ENCODE data around the gene KRT80.
A peak's percentile ranks its signal among the peaks of the same experiment; 100 is the strongest.

The KRT80 gene

DNA sequence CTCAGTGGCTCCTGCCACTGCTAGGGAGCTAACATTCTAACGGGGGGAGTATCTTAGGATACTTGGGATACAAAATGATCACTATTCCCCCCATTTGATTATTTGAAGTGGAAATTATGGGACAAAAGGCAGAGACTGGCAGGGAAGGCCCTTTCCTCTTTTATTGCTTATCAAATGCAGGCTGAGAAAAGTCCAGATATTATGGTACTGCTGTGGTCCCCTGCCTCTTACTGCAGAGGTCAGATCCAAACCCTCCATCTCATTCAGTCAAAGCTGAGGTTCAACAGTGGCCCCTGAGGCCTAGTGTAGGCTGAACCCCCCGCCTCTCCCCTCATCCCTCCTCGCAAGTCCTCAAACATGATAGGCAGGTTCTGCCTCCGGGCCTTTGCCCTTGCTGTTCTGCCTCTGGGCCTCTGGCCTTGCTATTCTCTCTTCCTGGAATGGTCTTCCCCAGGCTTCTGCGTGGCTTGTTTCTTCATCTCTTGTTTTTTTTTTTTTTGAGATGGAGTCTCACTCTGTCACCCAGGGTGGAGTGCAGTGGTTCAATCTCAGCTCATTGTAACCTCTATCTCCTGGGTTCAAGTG, 34.2 kb downstream of the KRT80 start:
- Histone ChIP-seq H3K4me2 (ENCODE audit: low read length) (no peak overlapping the region), H3K9me3 (ENCODE audit: control insufficient read depth, low read length) (no peaks in the 10 kb centered on the region), H3K4me3 (ENCODE audit: low read depth, low read length) (no peak overlapping the region), H3K36me3 (ENCODE audit: control insufficient read depth, insufficient read depth, low read length) (no peaks in the 10 kb centered on the region), H2AFZ (no peak overlapping the region), H3K27ac (no peak overlapping the region), H3K27me3 (ENCODE audit: control insufficient read depth, insufficient read depth, low read length) (no peaks in the 10 kb centered on the region), H3K4me1 (no peaks in the 10 kb centered on the region), H3K79me2 (no peaks in the 10 kb centered on the region), H3K9ac (no peak overlapping the region)
- TF ChIP-seq, protein P1, sequence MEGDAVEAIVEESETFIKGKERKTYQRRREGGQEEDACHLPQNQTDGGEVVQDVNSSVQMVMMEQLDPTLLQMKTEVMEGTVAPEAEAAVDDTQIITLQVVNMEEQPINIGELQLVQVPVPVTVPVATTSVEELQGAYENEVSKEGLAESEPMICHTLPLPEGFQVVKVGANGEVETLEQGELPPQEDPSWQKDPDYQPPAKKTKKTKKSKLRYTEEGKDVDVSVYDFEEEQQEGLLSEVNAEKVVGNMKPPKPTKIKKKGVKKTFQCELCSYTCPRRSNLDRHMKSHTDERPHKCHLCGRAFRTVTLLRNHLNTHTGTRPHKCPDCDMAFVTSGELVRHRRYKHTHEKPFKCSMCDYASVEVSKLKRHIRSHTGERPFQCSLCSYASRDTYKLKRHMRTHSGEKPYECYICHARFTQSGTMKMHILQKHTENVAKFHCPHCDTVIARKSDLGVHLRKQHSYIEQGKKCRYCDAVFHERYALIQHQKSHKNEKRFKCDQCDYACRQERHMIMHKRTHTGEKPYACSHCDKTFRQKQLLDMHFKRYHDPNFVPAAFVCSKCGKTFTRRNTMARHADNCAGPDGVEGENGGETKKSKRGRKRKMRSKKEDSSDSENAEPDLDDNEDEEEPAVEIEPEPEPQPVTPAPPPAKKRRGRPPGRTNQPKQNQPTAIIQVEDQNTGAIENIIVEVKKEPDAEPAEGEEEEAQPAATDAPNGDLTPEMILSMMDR (IDR thresholded peaks at IDR 0.05): no peak

DNA sequence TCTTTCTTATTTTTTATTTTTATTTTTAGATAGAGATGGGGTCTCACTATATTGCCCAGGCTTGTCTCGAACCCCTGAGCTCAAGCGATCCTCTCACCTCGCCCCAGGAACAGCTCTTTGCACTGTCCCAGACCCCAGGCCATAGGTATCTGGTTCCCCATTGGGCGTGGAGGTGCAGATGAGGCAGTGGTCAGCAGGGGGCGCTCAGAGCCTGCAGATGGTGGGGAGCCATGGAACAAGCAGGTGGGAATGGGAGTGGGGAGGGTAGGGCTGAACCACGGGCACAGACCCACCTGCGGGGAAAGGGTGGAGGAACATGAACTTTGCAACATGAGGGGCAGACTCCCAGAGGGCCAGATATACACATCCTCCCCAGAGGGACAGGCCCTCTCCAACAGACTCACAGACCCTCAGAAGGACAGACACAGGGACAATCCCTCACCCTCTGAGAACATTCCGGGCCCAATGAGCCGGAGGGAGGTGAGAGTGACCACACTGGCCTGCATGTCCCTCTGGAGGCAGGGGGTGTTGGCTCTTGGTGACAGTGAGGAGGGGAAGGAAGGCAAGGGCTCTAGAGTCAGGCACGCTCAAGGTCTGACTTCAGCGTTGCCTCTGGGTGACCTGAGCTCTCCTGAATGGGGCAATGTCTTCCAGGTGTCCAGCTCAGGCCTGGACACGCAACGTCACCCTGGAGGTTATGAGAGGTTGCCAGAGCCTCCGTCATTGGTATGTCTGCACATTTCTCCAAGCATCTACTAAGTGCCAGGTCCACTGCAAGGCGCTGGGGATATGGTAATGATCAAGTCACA, 34.9 kb downstream of the KRT80 start:
- TF ChIP-seq, protein P1 (IDR thresholded peaks at IDR 0.05): peak; percentile 93
- H3K36me3 ChIP-seq (ENCODE audit: control insufficient read depth, insufficient read depth, low read length): no peaks in the 10 kb centered on the region
- H3K4me2 ChIP-seq (ENCODE audit: low read length): no peak overlapping the region
- H3K79me2 ChIP-seq: no peaks in the 10 kb centered on the region
- no peaks in the 10 kb centered on the region for H3K27me3 ChIP-seq (ENCODE audit: control insufficient read depth, insufficient read depth, low read length)
- no peak overlapping the region for H2AFZ ChIP-seq
- H3K4me1 ChIP-seq: no peaks in the 10 kb centered on the region
- H3K27ac ChIP-seq: no peak overlapping the region
- H3K9ac ChIP-seq: no peak overlapping the region
- no peak overlapping the region for H3K4me3 ChIP-seq (ENCODE audit: low read depth, low read length)
- no peaks in the 10 kb centered on the region for H3K9me3 ChIP-seq (ENCODE audit: control insufficient read depth, low read length)

DNA sequence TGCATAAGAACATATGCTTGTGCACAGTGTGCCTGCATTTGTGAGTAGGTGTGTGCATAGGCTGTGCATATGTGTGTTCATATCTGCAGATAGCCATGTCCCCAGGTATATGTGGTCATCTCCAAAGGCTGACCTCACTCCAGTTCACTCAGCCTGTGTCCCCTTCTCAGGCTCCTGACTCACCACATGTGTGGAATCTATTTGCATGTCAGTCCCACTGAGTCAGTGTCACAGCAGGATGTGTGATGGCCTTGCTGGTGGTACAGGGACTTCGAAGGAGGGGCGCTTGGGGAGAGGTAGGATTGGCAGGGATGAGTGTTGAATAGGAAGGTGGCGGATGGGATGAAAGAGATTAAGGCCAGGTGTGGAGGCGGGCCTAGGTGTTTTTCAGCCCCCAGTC, 35.5 kb downstream of the KRT80 start:
- Histone ChIP-seq H3K4me2 (ENCODE audit: low read length) (no peak overlapping the region), H3K27me3 (ENCODE audit: control insufficient read depth, insufficient read depth, low read length) (no peaks in the 10 kb centered on the region), H2AFZ (no peak overlapping the region), H3K27ac (no peak overlapping the region), H3K9me3 (ENCODE audit: control insufficient read depth, low read length) (no peaks in the 10 kb centered on the region), H3K36me3 (ENCODE audit: control insufficient read depth, insufficient read depth, low read length) (no peaks in the 10 kb centered on the region), H3K9ac (no peak overlapping the region), H3K79me2 (no peaks in the 10 kb centered on the region), H3K4me3 (ENCODE audit: low read depth, low read length) (no peak overlapping the region), H3K4me1 (no peaks in the 10 kb centered on the region)
- TF ChIP-seq, protein P1 (IDR thresholded peaks at IDR 0.05): no peak

DNA sequence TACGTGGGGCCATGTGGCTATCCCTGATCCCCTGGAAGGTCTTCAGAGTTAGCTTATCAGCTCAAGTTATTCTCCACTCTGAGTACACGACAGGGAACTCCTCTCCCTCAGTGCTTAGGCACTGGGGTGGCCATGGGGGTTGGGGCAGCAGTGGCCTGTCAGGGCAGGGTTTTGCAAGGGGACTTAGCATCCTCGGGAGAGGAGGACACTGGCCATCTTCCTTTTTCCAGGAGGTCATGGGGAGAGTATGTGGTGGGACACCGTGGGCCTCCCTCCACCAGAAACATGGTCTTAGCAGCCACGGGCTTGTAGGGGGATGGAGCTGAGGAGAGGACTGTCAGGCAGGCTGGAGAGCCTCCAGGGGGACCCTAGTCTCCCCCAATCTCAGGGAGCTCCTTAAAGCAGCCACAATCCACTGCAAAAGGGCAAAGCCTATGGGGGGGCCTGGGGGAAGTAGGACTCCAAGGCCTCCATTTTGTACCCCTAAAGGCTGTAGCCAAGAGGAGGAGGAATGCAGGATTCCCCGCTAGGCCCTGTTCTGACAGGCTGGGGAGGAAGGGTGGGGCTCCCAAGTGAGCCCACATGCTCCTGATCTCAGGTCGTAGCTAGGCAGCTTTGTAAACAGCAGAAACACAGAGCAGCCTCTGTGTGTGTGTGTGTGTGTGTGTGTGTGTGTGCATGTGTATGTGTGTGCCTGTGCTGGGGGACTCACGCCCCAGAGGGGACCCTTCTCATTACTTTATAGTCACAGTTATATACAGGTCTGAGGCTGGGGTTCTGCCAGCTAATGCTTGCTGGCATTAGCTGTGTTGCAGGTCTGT, 36.6 kb downstream of the KRT80 start:
- Histone ChIP-seq H3K4me1 (no peaks in the 10 kb centered on the region), H3K4me3 (ENCODE audit: low read depth, low read length) (no peak overlapping the region), H3K4me2 (ENCODE audit: low read length) (no peak overlapping the region), H3K27ac (no peak overlapping the region), H3K79me2 (no peaks in the 10 kb centered on the region), H3K36me3 (ENCODE audit: control insufficient read depth, insufficient read depth, low read length) (no peaks in the 10 kb centered on the region), H3K9me3 (ENCODE audit: control insufficient read depth, low read length) (no peaks in the 10 kb centered on the region), H3K9ac (no peak overlapping the region), H3K27me3 (ENCODE audit: control insufficient read depth, insufficient read depth, low read length) (no peaks in the 10 kb centered on the region), H2AFZ (no peak overlapping the region)
- TF ChIP-seq, protein P1 (IDR thresholded peaks at IDR 0.05): no peak

Data from parathyroid adenoma (tissue), 2 donors.